ENCODE measurements around the gene TTC39A. TPM values are rescaled to one million over a fixed set of nuclear protein-coding genes. Genes with fewer than 3 reads are reported as not detected.
A peak's percentile ranks its signal among the peaks of the same experiment; 100 is the strongest.

The TTC39A gene
- total RNA-seq, 1 donor from 2014 or later, result 42.1 TPM

- peaks cover 14% of the 10 kb centered on the region for H3K4me1 ChIP-seq
- DNase-seq, result peak; percentile 70
- H3K36me3 ChIP-seq, result no peaks in the 10 kb centered on the region
- no peak overlapping the region for H3K4me3 ChIP-seq
- no peaks in the 10 kb centered on the region for H3K27me3 ChIP-seq
- H3K9me3 ChIP-seq, result no peaks in the 10 kb centered on the region
- H3K27ac ChIP-seq, result peak overlapping the region; percentile 65
- TF ChIP-seq CTCF (IDR thresholded peaks at IDR 0.05), result no peak
- peak; percentile 68 for ATAC-seq
- intact Hi-C loops (cut with DNase I), result no loop called here
Observed at GRCh38 chr1:51313961-51314777, 16.2 kb downstream of the TTC39A start.

DNA sequence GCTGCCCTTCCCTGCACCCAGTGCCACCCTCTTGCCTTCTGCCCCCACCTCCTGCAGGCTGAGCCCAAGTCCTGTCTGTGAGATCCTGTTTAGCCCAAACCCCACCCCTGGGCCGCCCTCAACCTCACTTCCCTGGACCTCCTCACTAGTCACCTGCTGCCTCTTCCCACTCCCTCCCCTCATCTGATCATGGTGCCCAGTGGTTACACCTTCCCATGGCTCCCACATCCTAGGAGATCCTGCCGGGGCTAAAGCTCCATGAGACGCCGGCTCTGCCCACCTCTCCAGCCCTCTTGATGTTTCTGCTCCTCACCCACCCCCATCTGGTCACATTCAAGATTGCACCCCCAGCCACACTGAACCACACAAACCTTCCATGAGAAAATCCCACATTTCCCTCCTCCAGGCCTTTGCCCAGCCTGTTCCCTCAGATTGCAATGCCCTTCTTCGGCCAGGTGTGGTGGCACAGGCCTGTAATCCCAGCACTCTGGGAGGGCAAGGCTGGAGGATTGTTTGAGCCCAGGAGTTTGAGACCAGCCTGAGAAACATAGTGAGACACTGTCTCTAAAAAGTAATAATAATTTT lies 17.0 kb downstream of the TTC39A start:
- H3K27ac ChIP-seq, result peak overlapping the region; percentile 65
- DNase-seq, result peak; percentile 60
- H3K4me1 ChIP-seq, result peaks cover 14% of the 10 kb centered on the region
- H3K9me3 ChIP-seq, result no peaks in the 10 kb centered on the region
- intact Hi-C loops (cut with DNase I), result no loop called here
- no peaks in the 10 kb centered on the region for H3K27me3 ChIP-seq
- no peak for TF ChIP-seq CTCF (IDR thresholded peaks at IDR 0.05)
- no peak overlapping the region for H3K4me3 ChIP-seq
- ATAC-seq, result peak; percentile 3
- no peaks in the 10 kb centered on the region for H3K36me3 ChIP-seq

DNA sequence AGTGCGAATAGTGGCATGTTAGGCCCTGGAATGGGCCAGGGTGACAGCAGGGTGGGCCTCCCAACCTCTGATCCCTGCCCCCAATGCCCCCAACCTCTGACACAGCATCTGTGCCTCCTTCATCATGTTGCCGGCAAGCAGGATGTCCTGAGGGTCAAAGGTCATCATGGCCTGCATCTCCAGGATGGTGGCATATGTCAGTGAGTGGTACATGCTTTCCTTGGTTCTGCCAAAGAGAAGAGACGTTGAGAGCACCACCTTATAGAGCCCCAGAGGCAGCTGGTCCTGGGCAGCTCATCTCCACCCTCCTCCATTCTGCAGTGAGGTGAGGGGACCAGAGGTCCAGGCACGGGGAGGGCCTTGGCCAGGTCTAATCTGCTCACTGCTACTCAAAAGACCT lies 17.6 kb downstream of the TTC39A start:
- peak; percentile 33 for DNase-seq
- Histone ChIP-seq H3K4me1 (peaks cover 14% of the 10 kb centered on the region), H3K4me3 (no peak overlapping the region), H3K9me3 (no peaks in the 10 kb centered on the region), H3K27me3 (no peaks in the 10 kb centered on the region), H3K36me3 (no peaks in the 10 kb centered on the region), H3K27ac (peak overlapping the region; percentile 65)
- no peak for TF ChIP-seq CTCF (IDR thresholded peaks at IDR 0.05)
- ATAC-seq, result no peak
- intact Hi-C loops (cut with DNase I), result no loop called here

DNA sequence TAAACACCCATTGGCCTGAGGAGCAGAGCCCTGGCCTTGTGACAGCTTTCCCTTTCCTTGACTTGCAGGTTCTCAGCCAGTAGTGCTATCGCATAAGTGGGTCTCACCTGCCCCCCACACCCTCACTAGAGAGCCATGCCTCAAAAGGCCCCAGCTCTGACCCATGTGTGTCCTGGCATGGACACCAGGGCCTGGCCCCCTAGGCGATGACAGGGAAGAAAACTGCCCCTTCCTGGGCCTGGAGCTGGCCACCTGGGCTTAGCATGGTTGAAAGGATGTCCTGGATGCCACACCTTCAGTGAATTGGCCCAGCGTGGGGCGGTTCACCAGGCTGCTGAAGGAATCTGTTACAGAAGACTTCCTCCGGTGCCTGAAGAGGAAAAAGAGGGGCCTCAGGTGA lies 18.5 kb downstream of the TTC39A start:
- no peaks in the 10 kb centered on the region for H3K27me3 ChIP-seq
- H3K9me3 ChIP-seq, result no peaks in the 10 kb centered on the region
- intact Hi-C loops (cut with DNase I), result no loop called here
- DNase-seq, result peak; percentile 44
- H3K4me3 ChIP-seq, result no peak overlapping the region
- H3K4me1 ChIP-seq, result peaks cover 14% of the 10 kb centered on the region
- no peak overlapping the region for H3K27ac ChIP-seq
- no peak for TF ChIP-seq CTCF (IDR thresholded peaks at IDR 0.05)
- ATAC-seq, result no peak
- H3K36me3 ChIP-seq, result no peaks in the 10 kb centered on the region

DNA sequence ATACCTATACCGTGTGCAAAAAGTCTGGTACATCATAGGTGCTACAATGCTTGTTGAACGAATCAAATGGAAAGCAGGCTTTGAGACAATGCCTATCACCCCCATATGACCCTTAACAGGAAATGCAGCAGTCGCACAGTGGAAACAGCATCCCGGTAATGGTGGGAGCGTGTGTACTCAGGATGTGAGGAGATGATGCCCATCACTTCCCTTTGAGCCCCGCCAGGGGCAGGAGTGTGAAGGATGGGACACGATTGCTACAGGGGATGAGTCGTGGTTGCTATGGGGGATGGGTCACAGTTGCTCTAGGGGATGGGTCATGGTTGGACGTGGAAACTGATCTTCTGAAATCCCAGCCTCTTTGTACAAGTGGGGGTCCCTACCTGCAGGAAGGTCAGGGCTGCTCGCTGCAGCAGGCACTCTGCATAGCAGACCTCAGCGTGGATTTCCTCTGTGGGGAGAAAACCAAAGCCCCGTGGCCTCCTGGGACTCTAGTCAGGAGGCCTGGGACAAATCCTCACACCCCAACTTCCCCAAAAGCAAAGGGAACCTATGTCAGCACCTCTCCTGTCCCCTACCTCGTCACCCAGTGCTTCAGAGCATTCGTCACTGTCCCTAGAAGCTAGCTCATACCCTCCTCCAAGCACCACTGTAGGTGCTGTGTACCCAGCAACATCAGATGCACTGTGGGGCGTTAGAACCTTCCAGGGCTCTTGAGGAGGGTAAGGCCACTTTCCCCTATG lies 19.3 kb downstream of the TTC39A start:
- no peak for ATAC-seq
- H3K4me3 ChIP-seq, result no peak overlapping the region
- intact Hi-C loops (cut with DNase I), result no loop called here
- H3K27me3 ChIP-seq, result no peaks in the 10 kb centered on the region
- no peaks in the 10 kb centered on the region for H3K9me3 ChIP-seq
- TF ChIP-seq CTCF (IDR thresholded peaks at IDR 0.05), result no peak
- H3K27ac ChIP-seq, result no peak overlapping the region
- peaks cover 14% of the 10 kb centered on the region for H3K4me1 ChIP-seq
- H3K36me3 ChIP-seq, result no peaks in the 10 kb centered on the region
- no peak for DNase-seq
